ENCODE results near the gene CNIH2.
"Not testable (repeated sequence)": the region's sequence is repeated elsewhere in the genome, so short reads cannot be mapped to it uniquely, and the experiment has no call there.

Gene CNIH2

GRCh38 chr11:66314561-66315497, 36.9 kb downstream of the CNIH2 start:
- no peak for DNase-seq (ENCODE audit: low read depth in 2 of 2)

- DNase-seq (ENCODE audit: low read depth in 2 of 2), result no peak
These were observed 37.5 kb downstream of the CNIH2 start for GRCh38 chr11:66315498-66315885.

- no peak for DNase-seq (ENCODE audit: low read depth in 2 of 2)
These were observed 38.2 kb downstream of the CNIH2 start for GRCh38 chr11:66315921-66316811.

- no peak for DNase-seq (ENCODE audit: low read depth in 2 of 2)
These were observed 38.9 kb downstream of the CNIH2 start, which contains the start of gene CD248 for GRCh38 chr11:66316849-66317251. Gene CD248 (minus strand): TSS chr11:66317044. CDS start chr11:66317027, 17 bp downstream.

GRCh38 chr11:66317322-66317722, 39.3 kb downstream of the CNIH2 start:
- peak in 1 of 2 donors; percentile 39 for DNase-seq (ENCODE audit: low read depth in 2 of 2)

- peak; percentile 41 to 51 for DNase-seq (ENCODE audit: low read depth in 2 of 2)
These were observed 40.0 kb downstream of the CNIH2 start for GRCh38 chr11:66317723-66318599.

GRCh38 chr11:66318600-66318970, 40.6 kb downstream of the CNIH2 start:
- no peak for DNase-seq (ENCODE audit: low read depth in 2 of 2)

- not testable (repeated sequence) for DNase-seq (ENCODE audit: low read depth in 2 of 2)
These were observed 42.3 kb downstream of the CNIH2 start for GRCh38 chr11:66320289-66320688.

- DNase-seq (ENCODE audit: low read depth in 2 of 2), result not testable (repeated sequence)
These were observed 42.8 kb downstream of the CNIH2 start for GRCh38 chr11:66320748-66321147.

GRCh38 chr11:66321606-66322005, 43.6 kb downstream of the CNIH2 start:
- no peak for DNase-seq (ENCODE audit: low read depth in 2 of 2)

GRCh38 chr11:66322732-66323427, 44.9 kb downstream of the CNIH2 start:
- no peak for DNase-seq (ENCODE audit: low read depth in 2 of 2)

GRCh38 chr11:66323684-66324083, 45.7 kb downstream of the CNIH2 start:
- no peak for DNase-seq (ENCODE audit: low read depth in 2 of 2)

GRCh38 chr11:66324664-66325063, 46.7 kb downstream of the CNIH2 start:
- DNase-seq (ENCODE audit: low read depth in 2 of 2), result no peak

- DNase-seq (ENCODE audit: low read depth in 2 of 2), result no peak
These were observed 47.3 kb downstream of the CNIH2 start for GRCh38 chr11:66325263-66325671.

- DNase-seq (ENCODE audit: low read depth in 2 of 2), result peak in 1 of 2 donors; percentile 39
These were observed 48.5 kb downstream of the CNIH2 start for GRCh38 chr11:66326261-66327111.

- DNase-seq (ENCODE audit: low read depth in 2 of 2), result no peak
These were observed 49.4 kb downstream of the CNIH2 start for GRCh38 chr11:66327171-66328030.

GRCh38 chr11:66328031-66328301, 50.0 kb downstream of the CNIH2 start:
- peak; percentile 26 to 32 for DNase-seq (ENCODE audit: low read depth in 2 of 2)

GRCh38 chr11:66328302-66329144, 50.5 kb downstream of the CNIH2 start:
- DNase-seq (ENCODE audit: low read depth in 2 of 2), result peak; percentile 56 to 68

Data from stimulated activated CD8-positive, alpha-beta memory T cell treated with anti-CD3 and anti-CD28 coated beads, Interleukin-7, amount 100 ng/mL, for 4 hours (primary cell).